Activated naive CD8-positive, alpha-beta T cell (primary cell): ENCODE measurements around the gene SRRT.
A peak's percentile ranks its signal among the peaks of the same experiment; 100 is the strongest.

Source experiments
- H3K27ac Mint-ChIP-seq: one replicate; pipeline ENCODE4 v1.8.0; 2021; ENCODE audit warnings: mixed read lengths
- H3K27me3 Mint-ChIP-seq: one replicate; pipeline ENCODE4 v1.8.0; 2021; ENCODE audit warnings: mixed read lengths
- H3K36me3 Mint-ChIP-seq: one replicate; pipeline ENCODE4 v1.8.0; 2021; ENCODE audit warnings: mixed read lengths
- H3K4me1 Mint-ChIP-seq: one replicate; pipeline ENCODE4 v1.8.0; 2021; ENCODE audit warnings: low read depth, mixed read lengths
- H3K4me3 Mint-ChIP-seq: one replicate; pipeline ENCODE4 v1.8.0; 2021; ENCODE audit warnings: mild to moderate bottlenecking, mixed read lengths
- H3K9me3 Mint-ChIP-seq: one replicate; pipeline ENCODE4 v1.8.0; 2021; ENCODE audit warnings: low read depth, mixed read lengths

SRRT gene

GRCh38 chr7:100865938-100866728 lies 8.8 kb upstream of the SRRT start:
- no peaks in the 10 kb centered on the region for H3K9me3 Mint-ChIP-seq
- peak overlapping the region; percentile 95 for H3K27ac Mint-ChIP-seq
- peaks cover 12% of the 10 kb centered on the region for H3K4me1 Mint-ChIP-seq
- peak overlapping the region; percentile 93 for H3K4me3 Mint-ChIP-seq
- H3K27me3 Mint-ChIP-seq = no peaks in the 10 kb centered on the region
- H3K36me3 Mint-ChIP-seq = peaks cover 3% of the 10 kb centered on the region

- Mint-ChIP-seq H3K27me3 (no peaks in the 10 kb centered on the region), H3K9me3 (no peaks in the 10 kb centered on the region), H3K27ac (peak overlapping the region; percentile 95), H3K4me1 (peaks cover 12% of the 10 kb centered on the region), H3K4me3 (peak overlapping the region; percentile 93), H3K36me3 (peaks cover 5% of the 10 kb centered on the region)
Measured at GRCh38 chr7:100866729-100867039, 8.2 kb upstream of the SRRT start.

DNA sequence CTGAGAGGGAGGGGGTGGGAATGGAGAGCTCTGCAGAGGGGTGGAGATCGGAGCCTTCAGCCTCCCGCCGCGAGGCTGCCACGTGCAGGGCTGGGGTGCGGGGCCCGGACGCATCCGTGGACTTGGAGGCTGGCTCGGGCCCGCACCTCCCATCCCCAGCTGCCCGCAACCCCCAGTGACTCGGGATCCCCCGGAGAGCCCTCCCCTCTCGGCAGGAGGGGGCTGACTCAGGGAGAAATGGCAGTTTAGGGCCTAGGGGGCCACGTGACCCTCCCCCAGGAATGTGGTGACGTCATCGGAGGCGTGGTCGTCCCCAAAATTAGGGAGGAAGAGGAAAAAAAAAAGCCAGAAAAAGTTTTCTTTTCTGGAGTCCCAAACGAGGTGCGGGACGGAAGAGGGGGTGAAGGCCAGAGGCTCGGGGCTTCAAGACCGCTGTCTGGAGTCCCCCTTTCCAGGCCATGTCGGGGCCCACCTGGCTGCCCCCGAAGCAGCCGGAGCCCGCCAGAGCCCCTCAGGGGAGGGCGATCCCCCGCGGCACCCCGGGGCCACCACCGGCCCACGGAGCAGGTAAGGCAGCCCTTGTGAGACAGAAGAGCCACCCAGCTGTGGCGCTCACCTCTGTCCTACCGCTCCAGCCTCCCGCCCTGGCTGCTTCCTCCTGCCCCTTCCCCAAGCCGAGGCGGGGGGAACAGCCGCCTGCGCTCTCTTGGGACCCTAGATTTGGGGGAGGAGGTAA lies 7.7 kb upstream of the SRRT start, which contains the start of gene TRIP6:
Gene TRIP6 (plus strand): TSS at position 348 of the 736 bp plus-strand sequence. CDS start 111 bp downstream, at position 459.
- H3K4me1 Mint-ChIP-seq = peaks cover 12% of the 10 kb centered on the region
- H3K36me3 Mint-ChIP-seq = peaks cover 5% of the 10 kb centered on the region

DNA sequence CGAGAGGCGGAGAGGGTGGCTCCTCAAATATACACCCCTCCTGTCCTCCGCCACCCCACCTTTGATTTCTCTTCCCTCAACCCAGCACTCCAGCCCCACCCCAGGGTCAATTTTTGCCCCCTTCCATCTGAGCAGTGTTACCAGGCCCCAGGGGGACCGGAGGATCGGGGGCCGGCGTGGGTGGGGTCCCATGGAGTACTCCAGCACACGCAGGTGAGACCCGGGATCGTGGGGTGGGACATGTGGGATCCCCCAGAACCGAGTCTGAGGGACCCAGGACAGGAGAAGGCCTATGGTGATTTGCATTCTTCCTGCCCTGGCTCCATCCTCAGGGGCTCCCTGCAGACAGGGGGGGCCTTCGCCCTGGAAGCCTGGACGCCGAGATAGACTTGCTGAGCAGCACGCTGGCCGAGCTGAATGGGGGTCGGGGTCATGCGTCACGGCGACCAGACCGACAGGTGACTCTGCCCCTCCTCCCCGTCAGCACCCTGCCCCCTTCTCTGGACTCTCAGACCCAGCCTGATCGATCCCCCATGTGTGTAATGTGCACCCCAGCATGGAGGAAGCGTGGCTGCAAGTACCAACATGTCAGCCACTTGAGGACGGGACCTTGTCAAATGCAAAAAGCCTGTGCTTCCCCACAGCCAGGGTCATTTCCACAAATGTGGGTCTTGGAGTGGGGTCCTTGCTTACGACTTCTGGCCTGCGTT lies 7.0 kb upstream of the SRRT start:
- H3K4me1 Mint-ChIP-seq = peaks cover 12% of the 10 kb centered on the region
- peak overlapping the region; percentile 78 for H3K27ac Mint-ChIP-seq
- H3K9me3 Mint-ChIP-seq = no peaks in the 10 kb centered on the region
- no peaks in the 10 kb centered on the region for H3K27me3 Mint-ChIP-seq
- peaks cover 9% of the 10 kb centered on the region for H3K36me3 Mint-ChIP-seq
- H3K4me3 Mint-ChIP-seq = peak overlapping the region; percentile 78

More for the DNA sequence above, 7.7 kb upstream of the SRRT start, which contains the start of gene TRIP6:
- H3K9me3 Mint-ChIP-seq = no peaks in the 10 kb centered on the region
- H3K27me3 Mint-ChIP-seq = no peaks in the 10 kb centered on the region
- H3K27ac Mint-ChIP-seq = peak within 1 kb of the TSS; percentile 95
- H3K4me3 Mint-ChIP-seq = peak within 1 kb of the TSS; percentile 93

DNA sequence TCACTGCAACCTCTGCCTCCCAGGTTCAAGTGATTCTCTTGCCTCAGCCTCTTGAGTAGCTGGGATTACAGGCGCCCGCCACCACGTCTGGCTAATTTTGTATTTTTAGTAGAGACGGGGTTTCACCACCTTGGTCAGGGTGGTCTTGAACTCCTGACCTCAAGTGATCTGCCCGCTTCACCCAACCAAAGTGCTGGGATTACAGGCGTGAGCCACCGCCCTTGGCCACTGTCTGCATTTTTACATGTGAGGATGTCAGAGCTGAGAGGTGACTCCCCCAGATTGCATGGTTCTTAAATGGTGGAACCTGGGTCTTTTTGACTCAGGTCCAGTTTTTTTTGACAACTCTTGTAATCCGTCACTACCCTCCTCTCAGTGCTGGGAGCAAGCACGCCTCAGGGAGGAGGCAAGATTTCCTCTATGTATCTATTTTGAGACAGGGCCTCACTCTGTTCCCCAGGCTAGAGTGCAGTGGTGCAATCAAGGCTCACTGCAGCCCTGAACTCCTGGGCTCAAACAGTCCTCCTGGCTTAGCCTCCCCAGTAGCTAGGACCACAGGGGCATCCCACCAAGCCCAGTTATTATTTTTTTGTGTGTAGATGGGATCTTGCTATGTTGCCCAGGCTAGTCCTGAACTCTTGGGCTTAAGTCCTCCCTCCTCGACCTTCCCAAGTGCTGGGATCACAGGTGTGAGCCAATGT lies 1.2 kb upstream of the SRRT start:
- peak overlapping the region; percentile 96 for H3K27ac Mint-ChIP-seq
- H3K36me3 Mint-ChIP-seq = peaks cover 13% of the 10 kb centered on the region
- no peaks in the 10 kb centered on the region for H3K9me3 Mint-ChIP-seq
- H3K27me3 Mint-ChIP-seq = no peaks in the 10 kb centered on the region
- H3K4me3 Mint-ChIP-seq = peak overlapping the region; percentile 97
- peaks cover 36% of the 10 kb centered on the region for H3K4me1 Mint-ChIP-seq

- Mint-ChIP-seq H3K9me3 (no peaks in the 10 kb centered on the region), H3K27me3 (no peaks in the 10 kb centered on the region), H3K36me3 (peaks cover 13% of the 10 kb centered on the region), H3K4me1 (peaks cover 41% of the 10 kb centered on the region), H3K27ac (peak overlapping the region; percentile 96), H3K4me3 (peak overlapping the region; percentile 97)
Measured at GRCh38 chr7:100874300-100874576, 665 bp upstream of the SRRT start.

- Mint-ChIP-seq H3K36me3 (peaks cover 13% of the 10 kb centered on the region), H3K4me1 (peaks cover 49% of the 10 kb centered on the region), H3K9me3 (no peaks in the 10 kb centered on the region), H3K27me3 (no peaks in the 10 kb centered on the region), H3K4me3 (peak overlapping the region; percentile 97), H3K27ac (peak overlapping the region; percentile 96)
Measured at GRCh38 chr7:100875356-100875751, 451 bp downstream of the SRRT start.

GRCh38 chr7:100878013-100878412 lies 3.1 kb downstream of the SRRT start:
- Mint-ChIP-seq H3K4me3 (peak overlapping the region; percentile 25), H3K27me3 (no peaks in the 10 kb centered on the region), H3K36me3 (peaks cover 7% of the 10 kb centered on the region)

DNA sequence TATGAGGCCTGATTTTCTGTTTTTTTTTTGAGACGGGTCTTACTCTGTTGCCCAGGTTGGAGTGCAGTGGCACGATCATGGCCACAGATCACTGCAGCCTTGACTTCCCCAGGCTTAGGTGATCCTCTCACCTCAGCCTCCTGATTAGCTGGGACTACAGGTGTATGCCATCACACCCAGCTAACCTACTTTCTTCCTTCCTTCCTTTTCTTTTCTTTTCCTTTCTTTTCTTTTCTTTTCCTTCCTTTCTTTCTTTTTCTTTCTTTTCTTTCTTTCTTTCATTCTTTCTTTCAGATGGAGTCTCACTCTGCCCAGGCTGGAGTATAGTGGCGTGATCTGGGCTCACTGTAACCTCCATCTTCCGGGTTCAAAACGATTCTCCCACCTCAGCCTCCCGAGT lies 3.8 kb downstream of the SRRT start:
- no peaks in the 10 kb centered on the region for H3K27me3 Mint-ChIP-seq
- H3K9me3 Mint-ChIP-seq = no peaks in the 10 kb centered on the region
- peaks cover 4% of the 10 kb centered on the region for H3K36me3 Mint-ChIP-seq
- peaks cover 54% of the 10 kb centered on the region for H3K4me1 Mint-ChIP-seq
- peak overlapping the region; percentile 55 for H3K27ac Mint-ChIP-seq
- peak overlapping the region; percentile 25 for H3K4me3 Mint-ChIP-seq

More at GRCh38 chr7:100878013-100878412, 3.1 kb downstream of the SRRT start:
- Mint-ChIP-seq H3K9me3 (no peaks in the 10 kb centered on the region), H3K27ac (peak overlapping the region; percentile 34), H3K4me1 (peaks cover 52% of the 10 kb centered on the region)

DNA sequence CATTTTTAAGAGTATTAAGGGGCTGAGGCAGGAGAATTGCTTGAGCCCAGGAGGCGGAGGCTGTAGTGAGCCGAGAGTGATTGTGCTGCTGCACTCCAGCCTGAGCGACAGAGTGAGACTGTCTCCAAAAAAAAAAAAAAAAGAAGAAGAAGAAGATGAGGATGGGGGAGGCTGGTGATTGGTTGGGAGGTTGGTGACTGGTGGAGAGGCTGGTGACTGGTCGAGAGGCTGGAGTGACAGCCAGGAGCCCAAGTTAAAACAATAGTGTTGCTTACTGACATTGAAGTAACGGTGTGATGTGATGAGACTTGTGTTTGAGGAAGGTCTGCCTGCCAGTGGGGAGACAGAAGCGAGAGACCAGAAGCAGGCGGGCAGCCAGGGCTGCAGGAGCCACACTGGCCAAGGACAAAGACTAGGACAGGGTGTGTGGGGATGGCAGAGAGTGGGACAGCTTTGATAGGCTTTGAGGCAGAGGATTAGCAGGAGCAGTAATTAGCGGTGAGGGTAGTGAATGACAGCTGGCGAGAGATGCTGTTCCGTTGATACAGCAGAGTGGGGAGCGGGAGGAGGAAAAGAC lies 4.9 kb downstream of the SRRT start:
- H3K4me1 Mint-ChIP-seq = peaks cover 49% of the 10 kb centered on the region
- H3K36me3 Mint-ChIP-seq = peaks cover 6% of the 10 kb centered on the region
- peak overlapping the region; percentile 70 for H3K27ac Mint-ChIP-seq
- no peaks in the 10 kb centered on the region for H3K27me3 Mint-ChIP-seq
- peak overlapping the region; percentile 24 for H3K4me3 Mint-ChIP-seq
- H3K9me3 Mint-ChIP-seq = no peaks in the 10 kb centered on the region

DNA sequence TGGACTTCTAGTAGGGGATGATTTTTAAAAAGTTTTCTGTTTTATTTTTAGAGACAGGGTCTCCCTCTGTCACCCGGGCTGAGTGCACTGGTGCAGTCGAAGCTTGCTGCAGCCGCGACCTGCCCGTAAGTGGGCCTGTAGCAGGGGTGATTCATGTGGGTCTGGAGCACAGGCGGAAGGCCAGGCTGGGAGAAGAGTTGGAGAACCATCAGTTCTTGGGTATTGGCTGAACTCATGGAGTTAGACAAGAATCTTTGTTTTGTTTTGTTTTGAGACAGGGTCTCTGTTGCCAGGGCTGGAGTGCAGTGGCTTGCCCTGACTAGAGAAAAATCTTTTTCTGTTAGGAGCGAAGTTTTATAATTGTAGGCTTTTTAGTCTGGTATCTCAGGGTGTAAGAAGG lies 5.7 kb downstream of the SRRT start:
- Mint-ChIP-seq H3K9me3 (no peaks in the 10 kb centered on the region), H3K36me3 (peaks cover 7% of the 10 kb centered on the region), H3K4me1 (peaks cover 48% of the 10 kb centered on the region), H3K27me3 (no peaks in the 10 kb centered on the region), H3K27ac (no peak overlapping the region), H3K4me3 (peak overlapping the region; percentile 31)

DNA sequence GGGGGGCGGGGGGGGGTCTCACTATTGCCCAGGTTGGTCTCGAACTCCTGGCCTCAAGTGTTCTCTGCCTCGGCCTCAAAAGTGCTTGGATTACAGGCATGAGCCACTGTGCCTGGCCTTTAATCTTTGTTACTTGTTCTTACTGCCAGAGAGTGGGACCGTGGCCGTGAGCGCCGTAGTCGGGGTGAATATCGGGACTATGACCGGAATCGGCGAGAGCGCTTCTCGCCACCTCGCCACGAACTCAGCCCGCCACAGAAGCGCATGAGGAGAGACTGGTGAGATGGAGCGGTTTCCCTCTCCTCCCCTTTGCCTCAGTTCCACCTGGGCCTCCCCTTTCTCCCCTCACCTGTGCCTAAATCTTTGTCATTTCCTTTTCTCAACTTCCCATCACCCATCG lies 6.2 kb downstream of the SRRT start:
- peaks cover 51% of the 10 kb centered on the region for H3K4me1 Mint-ChIP-seq
- no peaks in the 10 kb centered on the region for H3K9me3 Mint-ChIP-seq
- no peak overlapping the region for H3K4me3 Mint-ChIP-seq
- peaks cover 11% of the 10 kb centered on the region for H3K36me3 Mint-ChIP-seq
- H3K27me3 Mint-ChIP-seq = no peaks in the 10 kb centered on the region
- no peak overlapping the region for H3K27ac Mint-ChIP-seq

DNA sequence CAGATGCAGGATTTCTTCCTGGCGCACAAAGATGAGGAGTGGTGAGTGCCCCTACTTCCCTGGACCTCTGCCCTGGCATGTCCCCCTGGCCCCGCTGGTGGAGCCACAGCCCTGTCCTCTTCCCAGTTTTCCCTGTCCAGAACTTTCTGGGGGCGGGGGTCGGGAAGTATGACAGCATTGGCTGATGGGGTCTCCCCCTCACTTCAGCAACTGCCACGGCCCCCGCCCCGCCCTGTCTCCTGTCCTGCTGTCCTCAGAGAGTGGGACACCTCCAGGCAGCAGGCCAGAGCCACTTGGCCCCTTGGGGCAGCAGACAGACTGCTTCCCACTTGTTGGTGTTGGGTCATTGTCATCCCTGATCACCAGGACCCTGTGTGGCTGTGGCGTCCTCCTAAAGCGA lies 7.3 kb downstream of the SRRT start:
- H3K36me3 Mint-ChIP-seq = peaks cover 10% of the 10 kb centered on the region
- H3K27me3 Mint-ChIP-seq = no peaks in the 10 kb centered on the region
- H3K27ac Mint-ChIP-seq = no peak overlapping the region
- no peaks in the 10 kb centered on the region for H3K9me3 Mint-ChIP-seq
- H3K4me3 Mint-ChIP-seq = no peak overlapping the region
- H3K4me1 Mint-ChIP-seq = peaks cover 50% of the 10 kb centered on the region

DNA sequence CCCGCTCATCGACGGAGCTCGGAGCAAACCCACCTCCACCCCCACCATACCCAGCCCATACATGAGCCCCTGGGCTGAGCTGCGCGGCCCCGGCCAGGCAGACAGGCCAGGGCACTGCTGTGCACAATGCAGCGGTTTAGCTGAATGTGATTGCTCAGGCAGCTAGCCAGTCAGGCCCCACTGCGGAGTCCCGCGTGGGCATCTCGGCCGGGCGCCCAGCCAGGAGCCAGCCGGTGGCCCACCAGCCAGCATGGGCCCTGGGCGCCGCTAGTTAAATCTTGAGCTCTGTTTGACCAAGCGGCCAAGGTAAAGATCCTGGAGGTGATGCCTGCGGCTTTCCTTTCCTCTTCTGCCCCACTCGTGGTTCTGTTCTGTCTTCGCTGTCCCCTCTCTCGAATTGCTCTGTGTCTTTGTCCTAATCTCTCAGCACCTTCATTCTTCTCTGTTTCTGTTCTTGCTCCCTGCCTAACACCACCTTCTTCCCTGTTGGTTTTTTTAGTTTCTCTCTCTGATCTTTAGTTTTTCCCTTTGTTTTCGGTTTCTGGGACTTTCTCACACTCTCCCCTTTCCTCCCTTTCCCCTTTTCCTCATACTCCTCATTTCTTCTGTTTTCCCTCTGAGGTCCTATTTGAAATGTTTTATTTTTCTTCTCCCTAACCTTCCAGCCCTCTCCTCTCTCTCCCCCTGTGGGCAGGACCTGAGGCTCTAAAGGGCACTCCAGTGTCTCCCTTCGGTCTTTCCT lies 8.1 kb downstream of the SRRT start:
- H3K4me3 Mint-ChIP-seq = no peak overlapping the region
- H3K4me1 Mint-ChIP-seq = peaks cover 52% of the 10 kb centered on the region
- peak overlapping the region; percentile 51 for H3K27ac Mint-ChIP-seq
- H3K36me3 Mint-ChIP-seq = peaks cover 18% of the 10 kb centered on the region
- no peaks in the 10 kb centered on the region for H3K9me3 Mint-ChIP-seq
- H3K27me3 Mint-ChIP-seq = no peaks in the 10 kb centered on the region
